HuH-7.5 (cell line): ENCODE measurements around the gene RNF150.

ENCODE experiments used
- DNase-seq: peaks from one replicate; pipeline ENCODE4 v3.0.0; 2011; ENCODE audit warnings: low spot score

Gene RNF150

DNA sequence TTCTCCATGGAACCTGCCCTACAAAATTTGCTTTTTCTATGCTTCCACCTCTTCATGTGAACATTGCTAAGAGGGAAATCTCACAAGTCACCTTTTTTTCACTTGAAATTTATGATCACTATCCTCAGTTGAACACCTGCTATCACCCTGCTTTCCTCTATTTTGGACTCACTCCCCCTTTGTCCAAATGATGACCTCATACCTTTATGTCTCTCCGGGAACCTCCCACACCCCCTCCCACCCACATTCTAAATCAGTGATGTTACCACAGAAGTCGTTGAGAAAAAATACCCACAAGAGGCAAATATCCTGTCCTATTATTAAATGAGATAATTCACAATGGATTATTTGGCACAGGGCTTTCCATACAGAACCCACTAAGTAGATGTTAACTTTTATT, 156.5 kb downstream of the RNF150 start:
- DNase-seq: no peak

- DNase-seq: no peak
Measured at GRCh38 chr4:140971077-140971792, 162.0 kb downstream of the RNF150 start.

- no peak for DNase-seq
Measured at GRCh38 chr4:140969296-140969695, 164.0 kb downstream of the RNF150 start.

DNA sequence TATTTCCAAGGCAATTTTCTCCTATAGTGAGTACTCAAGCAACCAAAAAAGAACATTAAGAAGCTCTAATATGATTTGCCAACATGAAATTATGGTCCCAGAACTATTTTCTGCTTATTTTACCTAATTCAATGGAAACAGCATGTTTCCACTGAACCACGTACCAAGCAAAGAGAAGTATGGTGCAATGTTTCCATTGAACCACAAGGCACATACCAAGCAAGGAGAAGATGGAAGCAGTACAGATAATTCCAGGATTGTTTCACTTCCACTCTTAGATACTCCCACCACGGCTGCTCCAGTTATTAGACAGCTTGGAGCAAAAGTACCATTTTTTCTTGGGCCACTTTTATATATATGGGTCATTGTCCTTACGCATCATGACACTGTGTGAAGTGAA, 164.9 kb downstream of the RNF150 start:
- DNase-seq: no peak

DNA sequence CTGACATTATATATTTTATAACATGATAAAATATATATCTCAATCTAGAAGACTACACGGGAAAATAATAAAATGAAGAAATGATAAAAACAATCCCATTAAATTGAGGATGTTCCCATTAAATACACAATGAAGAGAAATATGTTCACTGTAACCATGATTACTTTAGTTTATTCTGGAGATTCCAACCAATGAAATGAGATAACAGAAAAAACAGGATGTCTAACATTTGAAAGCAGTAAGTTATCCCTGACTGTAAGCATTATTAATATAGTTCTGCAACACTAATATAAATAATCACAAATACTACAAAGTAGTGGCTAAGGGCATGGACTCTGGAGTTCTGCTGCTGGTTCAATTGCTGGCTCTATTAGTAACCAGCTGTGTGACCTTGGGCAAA, 169.4 kb downstream of the RNF150 start:
- no peak for DNase-seq

DNA sequence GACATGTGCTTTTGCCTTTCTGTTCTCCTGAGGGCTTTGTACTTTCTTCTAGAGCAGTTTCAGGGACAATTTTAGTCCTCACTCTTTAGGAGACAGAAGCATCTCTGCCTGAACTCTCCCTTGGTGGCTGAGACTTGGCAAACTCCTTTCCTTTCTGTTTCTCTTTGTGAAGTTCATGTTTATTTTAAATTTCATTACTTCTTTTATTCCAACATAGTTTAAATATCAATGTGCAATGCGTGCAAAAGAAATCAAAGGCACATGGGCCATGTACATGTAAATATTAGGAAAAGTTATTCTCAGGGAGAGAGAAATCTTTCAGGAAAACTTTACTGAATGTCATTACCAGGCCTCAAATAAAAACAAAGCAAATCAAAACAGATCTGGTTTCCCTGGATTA, 177.6 kb downstream of the RNF150 start:
- DNase-seq: no peak

DNA sequence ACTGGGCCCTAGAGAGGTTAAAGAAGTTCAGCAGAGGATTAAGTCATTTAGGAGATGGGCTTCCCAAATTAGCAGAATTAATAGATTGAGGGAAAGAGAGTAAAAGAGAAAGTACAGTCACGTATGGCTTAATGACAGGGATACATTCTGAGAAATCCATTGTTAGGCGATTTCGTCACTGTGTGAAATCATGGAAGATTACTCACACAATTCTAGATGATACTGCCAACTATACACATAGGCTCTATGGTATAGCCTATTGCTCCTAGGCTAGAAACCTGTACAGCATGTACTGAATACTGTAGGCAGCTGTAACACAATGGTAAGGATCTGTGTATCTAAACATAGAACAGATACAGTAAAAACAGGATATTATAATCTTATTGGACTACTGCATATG, 180.6 kb downstream of the RNF150 start:
- no peak for DNase-seq

DNA sequence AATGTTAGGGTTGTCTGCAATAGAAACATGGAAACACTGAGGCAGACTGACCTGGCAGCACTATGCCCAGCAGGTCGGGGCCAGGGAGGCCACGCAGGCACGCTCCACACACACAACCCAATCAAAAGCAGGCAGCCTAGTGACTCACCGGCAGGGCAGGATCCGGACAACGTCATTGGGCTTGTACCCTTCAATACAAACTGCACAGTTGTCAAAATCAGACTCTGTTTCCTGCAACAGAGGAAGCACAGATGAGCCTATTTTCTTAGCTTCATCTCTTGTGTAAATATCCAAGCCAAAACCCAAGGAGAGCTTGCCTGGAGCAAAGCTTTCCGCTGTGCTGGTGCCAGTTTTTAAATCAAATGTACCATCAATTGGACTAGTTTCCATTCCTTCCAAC, 185.8 kb downstream of the RNF150 start:
- DNase-seq: no peak

GRCh38 chr4:140945106-140945505, 188.2 kb downstream of the RNF150 start:
- DNase-seq: no peak

DNA sequence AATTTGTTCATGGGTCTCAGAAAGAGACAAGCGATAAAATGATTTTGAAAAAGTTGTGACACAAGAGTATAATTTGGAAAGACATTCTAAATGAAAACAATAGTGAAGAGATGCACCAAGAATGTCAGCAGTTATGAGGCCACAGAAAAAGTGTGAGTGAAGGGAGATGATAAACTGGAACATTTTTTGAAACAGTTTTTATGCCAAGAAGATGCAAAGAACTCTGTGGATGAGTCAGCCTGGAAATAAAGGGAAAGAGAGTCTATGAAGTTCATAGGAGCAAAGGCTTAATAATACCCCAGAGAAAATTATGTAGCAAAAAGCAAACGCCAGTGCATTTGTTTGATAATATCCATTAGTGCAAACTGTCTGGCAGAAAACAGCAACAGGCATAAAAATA, 188.7 kb downstream of the RNF150 start:
- DNase-seq: no peak

- DNase-seq: no peak
Measured at GRCh38 chr4:140944199-140944515, 189.1 kb downstream of the RNF150 start.

DNA sequence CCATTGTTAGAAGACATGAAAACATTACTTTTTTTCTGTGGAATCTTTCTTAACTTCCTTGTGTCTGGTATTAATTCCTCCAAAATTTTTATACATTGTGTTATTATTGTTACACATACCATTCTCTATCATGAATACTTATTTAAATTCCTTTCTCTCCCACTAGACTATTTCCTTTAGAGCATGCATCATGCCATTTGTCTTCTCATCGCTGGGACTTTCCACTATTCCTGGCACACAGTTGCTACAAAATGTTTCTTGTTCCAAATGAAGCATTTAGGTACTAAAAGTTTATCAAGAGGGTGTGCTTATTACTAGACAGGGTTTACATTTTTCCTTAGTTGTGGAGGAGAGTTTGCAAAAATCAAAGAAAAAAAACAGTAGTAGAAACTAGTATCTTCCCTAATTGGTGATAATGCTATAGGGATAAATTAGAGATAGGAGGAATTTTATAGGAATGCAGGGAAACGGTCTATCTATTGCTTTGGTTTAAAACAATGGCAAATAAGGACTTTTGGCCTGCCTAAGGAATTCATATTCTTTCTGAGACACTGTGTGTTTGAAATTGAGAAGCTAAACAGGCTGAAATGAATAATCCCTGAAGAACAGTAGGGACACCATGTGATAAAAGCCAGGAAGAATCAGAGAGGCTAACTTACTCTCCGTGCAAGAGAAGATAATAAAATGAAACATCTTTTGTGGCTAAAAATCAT, 189.6 kb downstream of the RNF150 start:
- DNase-seq: no peak

- no peak for DNase-seq
Measured at GRCh38 chr4:140940589-140940988, 192.7 kb downstream of the RNF150 start.

DNA sequence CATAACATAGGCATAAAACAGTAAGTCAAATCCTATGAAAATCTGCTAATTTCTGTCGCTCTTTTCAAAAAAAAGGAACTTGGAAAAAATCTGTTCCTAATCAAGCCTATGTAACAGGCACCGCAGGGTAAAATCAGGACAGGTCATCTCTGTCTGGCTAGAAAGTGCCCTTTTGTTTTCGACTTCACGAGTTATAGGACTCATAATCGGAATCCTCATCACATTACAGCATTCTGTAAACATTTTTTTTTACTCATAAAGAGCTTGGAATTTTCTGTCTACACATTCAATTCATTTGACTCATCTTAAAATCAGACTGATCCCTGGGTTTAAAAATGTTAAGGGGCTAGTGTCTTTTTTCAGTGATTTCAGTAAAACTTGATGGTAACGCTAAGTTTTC, 195.4 kb downstream of the RNF150 start:
- DNase-seq: no peak

DNA sequence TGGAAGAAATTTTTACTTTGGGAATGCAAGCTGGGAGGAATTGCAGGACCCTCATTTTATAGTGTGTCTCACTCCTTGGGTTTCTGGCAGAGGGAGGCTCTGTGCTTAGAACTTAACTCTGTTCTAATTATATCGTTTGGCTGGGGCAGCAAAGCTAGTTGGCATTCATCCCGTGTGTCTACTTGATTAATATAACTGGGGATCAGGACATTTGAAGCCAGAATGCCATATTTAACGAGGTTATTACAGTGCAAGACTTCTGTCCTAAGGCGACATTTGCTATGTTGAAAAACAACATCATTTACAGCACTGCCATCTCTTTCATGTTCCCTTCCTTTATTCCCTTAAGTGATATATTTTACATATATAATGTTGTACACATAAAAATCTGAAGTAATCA, 198.0 kb downstream of the RNF150 start:
- no peak for DNase-seq

GRCh38 chr4:140932501-140933045, 200.7 kb downstream of the RNF150 start:
- DNase-seq: no peak

GRCh38 chr4:140931911-140932310, 201.4 kb downstream of the RNF150 start:
- DNase-seq: no peak

DNA sequence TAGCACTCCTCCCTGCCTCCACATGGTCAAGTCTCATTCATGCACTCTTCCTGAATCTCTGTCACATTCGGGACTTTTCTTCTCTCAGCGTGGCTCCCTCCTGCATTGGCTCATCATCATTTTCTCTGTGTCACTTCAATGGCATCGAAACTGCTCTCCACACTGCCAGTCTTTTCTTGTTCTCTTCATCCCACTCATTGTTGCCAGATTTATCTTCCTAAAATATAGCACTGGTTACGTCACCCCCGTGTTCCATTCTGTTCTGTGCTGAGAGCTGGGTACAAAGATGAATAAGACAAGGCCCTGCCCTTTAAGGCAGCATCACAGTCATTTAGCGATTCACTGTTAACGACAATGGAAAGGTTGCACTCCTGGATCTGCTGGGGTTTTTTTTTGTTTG, 202.7 kb downstream of the RNF150 start:
- DNase-seq: no peak

DNA sequence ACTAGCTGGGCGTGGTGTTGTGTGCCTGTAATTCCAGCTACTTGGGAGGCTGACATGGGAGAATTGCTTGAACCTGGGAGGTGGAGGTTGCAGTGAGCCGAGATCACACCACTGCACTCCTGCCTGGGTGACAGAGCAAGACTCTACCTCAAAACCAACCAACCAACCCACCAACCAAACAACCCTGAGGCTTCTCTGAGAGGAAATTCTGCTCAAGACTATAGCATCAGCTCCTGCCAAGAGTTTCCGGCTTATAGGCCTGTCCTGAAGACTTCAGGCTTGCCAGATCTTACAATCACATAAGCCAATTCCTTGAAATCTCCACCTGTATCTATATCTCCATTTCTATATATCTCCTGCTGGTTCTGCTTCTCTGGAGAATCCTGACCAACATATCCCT, 203.3 kb downstream of the RNF150 start:
- no peak for DNase-seq

DNA sequence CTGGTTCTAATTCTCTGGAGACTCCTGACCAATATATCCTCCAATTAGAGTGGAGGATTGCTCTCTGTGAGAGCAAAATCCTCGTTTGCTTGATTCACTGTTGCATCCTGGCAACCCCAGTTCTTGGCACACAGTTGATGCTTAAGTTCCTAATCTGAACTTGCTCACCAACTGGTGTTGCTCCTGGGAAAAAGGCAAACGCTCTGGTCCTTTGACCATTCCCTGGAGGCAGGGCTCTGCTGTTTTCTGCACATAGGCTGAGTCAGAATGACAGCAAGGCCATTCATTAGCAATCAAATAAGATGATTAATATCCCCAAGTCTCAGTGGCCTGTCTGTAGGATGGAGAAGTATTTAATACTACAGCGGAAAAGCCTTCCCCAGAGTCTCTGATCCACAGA, 204.4 kb downstream of the RNF150 start:
- DNase-seq: no peak

GRCh38 chr4:140926672-140927071, 206.6 kb downstream of the RNF150 start:
- no peak for DNase-seq

- DNase-seq: no peak
Measured at GRCh38 chr4:140925417-140925816, 207.9 kb downstream of the RNF150 start.

DNA sequence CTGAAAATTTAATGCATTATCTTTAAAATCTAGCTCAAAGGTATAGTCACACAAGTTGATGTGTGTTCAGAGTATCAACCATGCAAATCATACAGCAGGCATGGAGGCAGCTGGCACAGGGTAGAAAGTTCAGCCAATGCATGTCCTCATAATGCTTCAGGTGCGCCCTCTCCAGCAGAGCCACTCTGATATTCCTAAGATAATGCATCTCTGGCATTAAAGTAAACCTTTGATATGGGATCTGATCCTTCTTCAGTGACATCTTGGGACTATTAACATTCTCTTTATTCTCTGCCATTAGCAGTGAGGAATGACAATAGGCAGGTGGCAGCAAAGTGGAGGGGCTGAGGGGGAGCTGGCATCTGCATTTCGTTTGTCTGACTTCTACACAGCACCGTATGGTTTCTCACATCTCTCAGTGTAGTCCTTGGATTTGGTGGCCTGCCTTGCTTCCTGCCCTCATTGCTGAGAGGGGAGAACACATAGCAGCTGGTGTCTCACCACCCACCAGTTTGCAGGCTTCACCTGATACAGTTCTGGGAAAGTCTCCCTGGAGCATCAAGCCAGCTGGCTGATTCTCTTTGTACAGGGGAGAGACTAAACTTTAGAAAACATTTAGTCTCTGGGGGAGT, 208.4 kb downstream of the RNF150 start:
- DNase-seq: no peak
